ENCODE data around the gene LUC7L2. TPM values are rescaled to one million over a fixed set of nuclear protein-coding genes. Genes with fewer than 3 reads are reported as not detected.
A peak's percentile ranks its signal among the peaks of the same experiment; 100 is the strongest.

Gene LUC7L2
- total and polyA plus RNA-seq, 9 of the 15 experiments (the other 6 are each of a cell fraction or from before 2014, with no cell fraction given), result 56.1 to 207 (median 141) TPM

DNA sequence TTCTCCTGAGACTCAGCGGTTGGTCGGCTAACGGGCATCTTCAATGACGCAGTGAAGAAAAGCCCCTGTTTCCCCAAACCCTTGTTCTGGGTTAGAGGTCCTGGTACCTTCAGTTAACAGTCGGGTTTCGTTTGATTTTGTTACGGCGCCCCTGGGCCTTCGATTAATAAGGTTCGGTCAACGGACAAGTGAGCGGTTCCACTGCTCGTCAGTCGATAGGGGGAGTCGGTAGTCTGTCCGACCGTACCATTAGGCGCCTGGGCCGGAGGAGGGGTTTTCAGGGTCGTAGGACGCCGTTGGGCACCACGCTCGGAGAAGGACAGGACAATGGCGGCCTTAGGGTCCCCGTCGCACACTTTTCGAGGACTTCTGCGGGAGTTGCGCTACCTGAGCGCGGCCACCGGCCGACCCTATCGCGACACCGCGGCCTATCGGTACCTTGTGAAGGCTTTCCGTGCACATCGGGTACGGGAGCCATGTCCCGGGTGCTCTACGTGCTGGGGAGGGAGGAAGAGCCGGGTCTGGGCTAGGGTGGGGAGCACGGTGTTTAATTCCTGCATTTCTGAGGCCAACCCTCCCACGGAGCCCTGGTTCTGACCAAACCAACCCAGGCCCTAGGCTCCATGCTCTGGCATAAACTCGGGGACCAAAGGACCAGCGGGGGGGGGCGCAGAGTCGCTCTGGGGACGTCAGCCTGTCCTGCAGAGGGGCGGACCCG is 18.5 kb upstream of the LUC7L2 start, which contains the start of gene FMC1 (continued):
- TF ChIP-seq ZC3H8 (IDR thresholded peaks at IDR 0.05) (no peak), ATF1 (CRISPR knock-in tag; IDR thresholded peaks at IDR 0.05) (peak; percentile 89), ATF1 (tag; IDR thresholded peaks at IDR 0.05) (peak; percentile 96), GATAD2A (IDR thresholded peaks at IDR 0.05) (no peak), RNF2 (IDR thresholded peaks at IDR 0.05) (peak; percentile 69; the same call in 1 of the 2 replicates), NRF1 (conservative IDR thresholded peaks at IDR 0.05 in 1 of 2, IDR thresholded peaks at IDR 0.05 in 1 of 2) (peak; percentile 65 to 70), RCOR1 (IDR thresholded peaks at IDR 0.05; ENCODE audit: borderline replicate concordance in 1 of 2, low read depth in 2 of 2, low read length in 2 of 2) (peak in 1 of 2 experiments; percentile 62; a peak in 2 of 4 replicates), ZNF121 (CRISPR knock-in tag; conservative IDR thresholded peaks at IDR 0.05) (no peak), ZNF12 (CRISPR knock-in tag; IDR thresholded peaks at IDR 0.05) (peak; percentile 50; the same call in 1 of the 2 replicates), POLR2G (IDR thresholded peaks at IDR 0.05; ENCODE audit: low read depth, low read length) (peak; percentile 93), SP2 (IDR thresholded peaks at IDR 0.05; ENCODE audit: extremely low read depth, low read depth, low read length, poor library complexity, severe bottlenecking) (no peak)
- TF ChIP-seq, protein P1, sequence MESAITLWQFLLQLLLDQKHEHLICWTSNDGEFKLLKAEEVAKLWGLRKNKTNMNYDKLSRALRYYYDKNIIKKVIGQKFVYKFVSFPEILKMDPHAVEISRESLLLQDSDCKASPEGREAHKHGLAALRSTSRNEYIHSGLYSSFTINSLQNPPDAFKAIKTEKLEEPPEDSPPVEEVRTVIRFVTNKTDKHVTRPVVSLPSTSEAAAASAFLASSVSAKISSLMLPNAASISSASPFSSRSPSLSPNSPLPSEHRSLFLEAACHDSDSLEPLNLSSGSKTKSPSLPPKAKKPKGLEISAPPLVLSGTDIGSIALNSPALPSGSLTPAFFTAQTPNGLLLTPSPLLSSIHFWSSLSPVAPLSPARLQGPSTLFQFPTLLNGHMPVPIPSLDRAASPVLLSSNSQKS (CRISPR knock-in tag; IDR thresholded peaks at IDR 0.05), result no peak
- TF ChIP-seq, protein P2, sequence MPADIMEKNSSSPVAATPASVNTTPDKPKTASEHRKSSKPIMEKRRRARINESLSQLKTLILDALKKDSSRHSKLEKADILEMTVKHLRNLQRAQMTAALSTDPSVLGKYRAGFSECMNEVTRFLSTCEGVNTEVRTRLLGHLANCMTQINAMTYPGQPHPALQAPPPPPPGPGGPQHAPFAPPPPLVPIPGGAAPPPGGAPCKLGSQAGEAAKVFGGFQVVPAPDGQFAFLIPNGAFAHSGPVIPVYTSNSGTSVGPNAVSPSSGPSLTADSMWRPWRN (IDR thresholded peaks at IDR 0.05; ENCODE audit: low read depth), result no peak; the same call in 1 of the 2 replicates
- TF ChIP-seq, protein P3, sequence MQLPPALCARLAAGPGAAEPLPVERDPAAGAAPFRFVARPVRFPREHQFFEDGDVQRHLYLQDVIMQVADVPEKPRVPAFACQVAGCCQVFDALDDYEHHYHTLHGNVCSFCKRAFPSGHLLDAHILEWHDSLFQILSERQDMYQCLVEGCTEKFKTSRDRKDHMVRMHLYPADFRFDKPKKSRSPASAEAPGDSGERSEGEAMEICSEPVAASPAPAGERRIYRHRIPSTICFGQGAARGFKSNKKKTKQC (CRISPR knock-in tag; IDR thresholded peaks at IDR 0.05), result peak; percentile 98
- TF ChIP-seq, protein P4, sequence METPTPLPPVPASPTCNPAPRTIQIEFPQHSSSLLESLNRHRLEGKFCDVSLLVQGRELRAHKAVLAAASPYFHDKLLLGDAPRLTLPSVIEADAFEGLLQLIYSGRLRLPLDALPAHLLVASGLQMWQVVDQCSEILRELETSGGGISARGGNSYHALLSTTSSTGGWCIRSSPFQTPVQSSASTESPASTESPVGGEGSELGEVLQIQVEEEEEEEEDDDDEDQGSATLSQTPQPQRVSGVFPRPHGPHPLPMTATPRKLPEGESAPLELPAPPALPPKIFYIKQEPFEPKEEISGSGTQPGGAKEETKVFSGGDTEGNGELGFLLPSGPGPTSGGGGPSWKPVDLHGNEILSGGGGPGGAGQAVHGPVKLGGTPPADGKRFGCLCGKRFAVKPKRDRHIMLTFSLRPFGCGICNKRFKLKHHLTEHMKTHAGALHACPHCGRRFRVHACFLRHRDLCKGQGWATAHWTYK (CRISPR knock-in tag; IDR thresholded peaks at IDR 0.05), result peak; percentile 92; the same call in 1 of the 2 replicates
- TF ChIP-seq, protein P5, sequence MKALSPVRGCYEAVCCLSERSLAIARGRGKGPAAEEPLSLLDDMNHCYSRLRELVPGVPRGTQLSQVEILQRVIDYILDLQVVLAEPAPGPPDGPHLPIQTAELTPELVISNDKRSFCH (CRISPR knock-in tag; IDR thresholded peaks at IDR 0.05), result no peak
- TF ChIP-seq, protein P5 (tag; IDR thresholded peaks at IDR 0.05), result peak; percentile 83
